Umbilical cord (tissue), 2 donors: Measurements from ENCODE around the gene PLIN5. TPM values are rescaled to one million over a fixed set of nuclear protein-coding genes. Genes with fewer than 3 reads are reported as not detected.
"Not testable (repeated sequence)": the region's sequence is repeated elsewhere in the genome, so short reads cannot be mapped to it uniquely, and the experiment has no call there.

Source experiments
- DNase-seq: peaks from one replicate; pipeline ENCODE4 v3.0.0-alpha.2; 2015; ENCODE audit warnings: low spot score
- total RNA-seq: library from RNA; depleted of rRNA; stranded (reverse); fragments of >200 nt; gene quantifications from one replicate; pipeline ENCODE4 v1.2.3, GENCODE V29; 2014; ENCODE audit warnings: low replicate concordance; ENCODE audit not compliant: insufficient read depth

PLIN5 gene
- total RNA-seq, 1 donor from 2014 or later = 0.72 TPM

GRCh38 chr19:4568886-4569285 lies 33.9 kb upstream of the PLIN5 start:
- DNase-seq = no peak

- DNase-seq = peak; percentile 29
Measured at GRCh38 chr19:4567584-4568071, 32.6 kb upstream of the PLIN5 start.

- no peak for DNase-seq
Measured at GRCh38 chr19:4566402-4567051, 31.5 kb upstream of the PLIN5 start.

GRCh38 chr19:4563562-4563961 lies 28.5 kb upstream of the PLIN5 start:
- DNase-seq = not testable (repeated sequence)

- not testable (repeated sequence) for DNase-seq
Measured at GRCh38 chr19:4562085-4562484, 27.1 kb upstream of the PLIN5 start.

GRCh38 chr19:4559569-4559968 lies 24.5 kb upstream of the PLIN5 start, which contains the start of gene SEMA6B:
Gene SEMA6B, minus strand, starts transcription at chr19:4559684. Its CDS starts 1,227 bp downstream, at chr19:4558457.
- no peak for DNase-seq

- DNase-seq = no peak
Measured at GRCh38 chr19:4557971-4558941, 23.2 kb upstream of the PLIN5 start.

- DNase-seq = no peak
Measured at GRCh38 chr19:4557144-4557970, 22.3 kb upstream of the PLIN5 start.

- DNase-seq = no peak
Measured at GRCh38 chr19:4556597-4557127, 21.6 kb upstream of the PLIN5 start.

- DNase-seq = no peak
Measured at GRCh38 chr19:4555657-4556561, 20.9 kb upstream of the PLIN5 start.

GRCh38 chr19:4554717-4555116 lies 19.7 kb upstream of the PLIN5 start:
- DNase-seq = no peak

GRCh38 chr19:4553775-4554174 lies 18.8 kb upstream of the PLIN5 start:
- no peak for DNase-seq

GRCh38 chr19:4553092-4553695 lies 18.2 kb upstream of the PLIN5 start:
- DNase-seq = no peak

- DNase-seq = no peak
Measured at GRCh38 chr19:4552525-4552819, 17.4 kb upstream of the PLIN5 start.

- no peak for DNase-seq
Measured at GRCh38 chr19:4550479-4551050, 15.5 kb upstream of the PLIN5 start.

GRCh38 chr19:4550018-4550417 lies 15.0 kb upstream of the PLIN5 start:
- DNase-seq = no peak

GRCh38 chr19:4548238-4548584 lies 13.2 kb upstream of the PLIN5 start:
- DNase-seq = no peak

GRCh38 chr19:4547303-4548237 lies 12.5 kb upstream of the PLIN5 start:
- DNase-seq = no peak
